HCT116 (cell line): ENCODE results near the gene EPS8.

Experiments used
- ATF3 ChIP-seq: IDR thresholded peaks from 2 replicates; pipeline ENCODE4 v1.6.1; 2012
- EZH2 ChIP-seq: fragments of 200-600 bp; sonication (generic); IDR thresholded peaks from 2 replicates; pipeline ENCODE4 v1.6.1; 2017; ENCODE audit warnings: antibody characterized with exemption, mixed run types
- EZH2phosphoT487 ChIP-seq: fragments of 200-600 bp; IDR thresholded peaks from 2 replicates; pipeline ENCODE4 v1.6.1; 2018; ENCODE audit warnings: antibody characterized with exemption, borderline replicate concordance
- POLR2A ChIP-seq: IDR thresholded peaks from 2 replicates; pipeline ENCODE4 v1.7.0; 2011; ENCODE audit warnings: borderline replicate concordance; ENCODE audit not compliant: insufficient read depth, insufficient read length; ENCODE audit errors: extremely low read depth
- SIN3A ChIP-seq: IDR thresholded peaks from 2 replicates; pipeline ENCODE4 v1.6.1; 2012; ENCODE audit warnings: low read depth
- YY1 ChIP-seq: IDR thresholded peaks from 2 replicates; pipeline ENCODE4 v1.6.1; 2011; ENCODE audit warnings: low read length, low read depth, moderate library complexity, mild to moderate bottlenecking; ENCODE audit not compliant: insufficient replicate concordance; ENCODE audit errors: extremely low read depth
- ZFX ChIP-seq: fragments of 450-650 bp; IDR thresholded peaks from 2 replicates; pipeline ENCODE4 v1.6.1; 2017
- ZNF274 ChIP-seq: fragments of 200-500 bp; sonication (Bioruptor generic); IDR thresholded peaks from 2 replicates; pipeline ENCODE4 v1.6.1; 2014; ENCODE audit warnings: mild to moderate bottlenecking, low read depth, low read length, inconsistent platforms
- TF ChIP-seq, protein P1 (sequence below): IDR thresholded peaks from 2 replicates; pipeline ENCODE4 v1.6.1; 2012; ENCODE audit warnings: low read depth
- TF ChIP-seq, protein P2 (sequence below), 3 experiments: fragments of 200-600 bp in 1 of 3; sonication (generic) in 1 of 3; IDR thresholded peaks in 2 of 3; conservative IDR thresholded peaks in 1 of 3; 2 replicates each; pipeline ENCODE4 v1.5.1; 2012 to 2017; ENCODE audit warnings: low read depth in 2 of 3, low read length in 2 of 3, antibody characterized with exemption in 1 of 3, borderline replicate concordance in 1 of 3, control low read depth in 1 of 3, mild to moderate bottlenecking in 1 of 3, mixed read lengths in 1 of 3, mixed run types in 1 of 3, moderate library complexity in 1 of 3; ENCODE audit not compliant: insufficient read depth in 1 of 3

- TF ChIP-seq, protein P1, sequence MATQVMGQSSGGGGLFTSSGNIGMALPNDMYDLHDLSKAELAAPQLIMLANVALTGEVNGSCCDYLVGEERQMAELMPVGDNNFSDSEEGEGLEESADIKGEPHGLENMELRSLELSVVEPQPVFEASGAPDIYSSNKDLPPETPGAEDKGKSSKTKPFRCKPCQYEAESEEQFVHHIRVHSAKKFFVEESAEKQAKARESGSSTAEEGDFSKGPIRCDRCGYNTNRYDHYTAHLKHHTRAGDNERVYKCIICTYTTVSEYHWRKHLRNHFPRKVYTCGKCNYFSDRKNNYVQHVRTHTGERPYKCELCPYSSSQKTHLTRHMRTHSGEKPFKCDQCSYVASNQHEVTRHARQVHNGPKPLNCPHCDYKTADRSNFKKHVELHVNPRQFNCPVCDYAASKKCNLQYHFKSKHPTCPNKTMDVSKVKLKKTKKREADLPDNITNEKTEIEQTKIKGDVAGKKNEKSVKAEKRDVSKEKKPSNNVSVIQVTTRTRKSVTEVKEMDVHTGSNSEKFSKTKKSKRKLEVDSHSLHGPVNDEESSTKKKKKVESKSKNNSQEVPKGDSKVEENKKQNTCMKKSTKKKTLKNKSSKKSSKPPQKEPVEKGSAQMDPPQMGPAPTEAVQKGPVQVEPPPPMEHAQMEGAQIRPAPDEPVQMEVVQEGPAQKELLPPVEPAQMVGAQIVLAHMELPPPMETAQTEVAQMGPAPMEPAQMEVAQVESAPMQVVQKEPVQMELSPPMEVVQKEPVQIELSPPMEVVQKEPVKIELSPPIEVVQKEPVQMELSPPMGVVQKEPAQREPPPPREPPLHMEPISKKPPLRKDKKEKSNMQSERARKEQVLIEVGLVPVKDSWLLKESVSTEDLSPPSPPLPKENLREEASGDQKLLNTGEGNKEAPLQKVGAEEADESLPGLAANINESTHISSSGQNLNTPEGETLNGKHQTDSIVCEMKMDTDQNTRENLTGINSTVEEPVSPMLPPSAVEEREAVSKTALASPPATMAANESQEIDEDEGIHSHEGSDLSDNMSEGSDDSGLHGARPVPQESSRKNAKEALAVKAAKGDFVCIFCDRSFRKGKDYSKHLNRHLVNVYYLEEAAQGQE, result no peak
- no peak for TF ChIP-seq ATF3
- no peak for TF ChIP-seq ZNF274
- TF ChIP-seq, protein P2, sequence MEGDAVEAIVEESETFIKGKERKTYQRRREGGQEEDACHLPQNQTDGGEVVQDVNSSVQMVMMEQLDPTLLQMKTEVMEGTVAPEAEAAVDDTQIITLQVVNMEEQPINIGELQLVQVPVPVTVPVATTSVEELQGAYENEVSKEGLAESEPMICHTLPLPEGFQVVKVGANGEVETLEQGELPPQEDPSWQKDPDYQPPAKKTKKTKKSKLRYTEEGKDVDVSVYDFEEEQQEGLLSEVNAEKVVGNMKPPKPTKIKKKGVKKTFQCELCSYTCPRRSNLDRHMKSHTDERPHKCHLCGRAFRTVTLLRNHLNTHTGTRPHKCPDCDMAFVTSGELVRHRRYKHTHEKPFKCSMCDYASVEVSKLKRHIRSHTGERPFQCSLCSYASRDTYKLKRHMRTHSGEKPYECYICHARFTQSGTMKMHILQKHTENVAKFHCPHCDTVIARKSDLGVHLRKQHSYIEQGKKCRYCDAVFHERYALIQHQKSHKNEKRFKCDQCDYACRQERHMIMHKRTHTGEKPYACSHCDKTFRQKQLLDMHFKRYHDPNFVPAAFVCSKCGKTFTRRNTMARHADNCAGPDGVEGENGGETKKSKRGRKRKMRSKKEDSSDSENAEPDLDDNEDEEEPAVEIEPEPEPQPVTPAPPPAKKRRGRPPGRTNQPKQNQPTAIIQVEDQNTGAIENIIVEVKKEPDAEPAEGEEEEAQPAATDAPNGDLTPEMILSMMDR (IDR thresholded peaks at IDR 0.05 in 2 of 3, conservative IDR thresholded peaks at IDR 0.05 in 1 of 3; ENCODE audit: borderline replicate concordance in 1 of 3, insufficient read depth in 1 of 3, low read depth in 2 of 3, low read length in 2 of 3), result no peak
- TF ChIP-seq EZH2, result no peak
- no peak for TF ChIP-seq POLR2A
- TF ChIP-seq SIN3A, result no peak
- TF ChIP-seq EZH2phosphoT487, result no peak
- TF ChIP-seq YY1, result no peak
- no peak for TF ChIP-seq ZFX
These were observed 25.9 kb downstream of the EPS8 start for GRCh38 chr12:15763328-15763727.
